Hematopoietic multipotent progenitor cell treated with erythropoietin and hydrocortisone succinate and interleukin-3 and kit ligand, for 6 days (in vitro differentiated cells): ENCODE data around the gene ZDHHC1.

Experiments used
- DNase-seq: peaks from one replicate; pipeline ENCODE4 v3.0.0-alpha.2; 2015

Gene ZDHHC1

DNA sequence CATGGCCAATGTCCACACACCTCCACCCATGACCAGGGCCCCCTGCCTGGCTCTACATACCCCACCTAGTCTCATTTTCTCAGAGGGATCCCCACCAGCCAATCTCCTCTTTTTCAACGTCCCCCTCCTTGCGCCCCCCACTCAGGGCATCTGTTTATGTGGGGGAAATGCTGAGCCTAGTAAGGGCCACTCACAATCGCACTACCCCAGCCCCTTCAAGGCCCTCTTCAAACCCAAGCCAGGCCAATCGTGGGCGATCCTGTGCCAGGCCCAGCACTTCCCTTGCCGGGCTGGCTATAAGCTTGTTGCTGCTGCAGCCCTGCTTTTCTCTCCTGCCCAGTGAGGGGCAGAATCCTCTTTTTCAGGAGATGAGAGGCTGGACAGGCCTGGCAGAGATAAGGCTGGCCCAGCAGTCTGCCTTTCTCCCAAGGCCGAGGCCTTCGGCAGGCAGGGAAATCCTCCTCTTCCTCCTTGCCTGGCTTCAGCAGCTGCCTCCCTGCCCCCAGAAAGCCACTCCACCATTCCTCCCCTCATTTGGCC is 30.8 kb upstream of the ZDHHC1 start:
- DNase-seq = no peak

DNA sequence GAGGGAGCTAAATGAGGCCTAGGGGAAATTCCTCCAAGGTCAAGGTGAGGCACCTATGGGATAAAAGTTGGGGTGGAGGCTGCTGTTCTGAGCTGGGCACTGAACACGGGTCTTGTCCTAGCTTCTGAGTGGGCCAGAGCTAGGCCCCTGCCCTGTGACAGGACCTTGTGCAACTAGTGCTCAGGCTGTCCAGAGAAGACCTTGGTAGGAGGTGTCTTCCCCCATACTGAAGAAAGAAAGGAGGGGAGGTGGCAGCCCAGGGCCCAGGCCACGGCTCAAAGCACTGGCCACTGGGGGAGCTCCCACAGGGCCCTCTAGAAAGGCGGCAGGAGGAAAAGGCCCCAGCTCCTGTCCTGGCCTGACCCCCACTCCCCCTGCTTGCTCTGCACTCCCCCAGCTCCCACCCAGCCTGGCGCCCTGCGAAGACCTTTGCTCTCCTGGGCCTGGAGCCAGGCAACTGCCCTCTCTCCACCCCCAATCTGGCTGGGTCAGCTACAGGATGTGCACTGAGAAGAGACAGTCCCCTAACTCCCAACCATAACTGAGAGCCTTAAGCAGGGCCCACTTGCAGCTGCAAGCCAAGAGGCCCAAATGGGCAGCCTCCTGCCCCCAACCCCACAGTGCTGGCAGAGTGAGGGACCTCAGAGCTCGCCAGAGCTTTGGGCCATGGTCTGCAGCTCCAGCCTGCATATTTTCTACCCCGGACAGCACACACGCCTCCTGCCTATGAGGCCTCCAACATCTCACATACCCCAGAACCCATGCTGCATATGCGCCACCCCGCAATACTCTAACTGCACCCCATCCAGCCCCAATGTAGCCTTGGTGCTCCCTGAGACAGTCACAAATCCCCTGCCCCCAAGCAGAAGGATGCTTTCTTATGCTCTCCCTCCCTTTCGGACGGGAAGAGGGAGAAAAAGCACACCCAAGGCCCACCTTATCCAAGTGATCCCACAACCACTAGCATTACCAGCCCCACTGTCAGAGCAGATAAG is 29.9 kb upstream of the ZDHHC1 start:
- no peak for DNase-seq

DNA sequence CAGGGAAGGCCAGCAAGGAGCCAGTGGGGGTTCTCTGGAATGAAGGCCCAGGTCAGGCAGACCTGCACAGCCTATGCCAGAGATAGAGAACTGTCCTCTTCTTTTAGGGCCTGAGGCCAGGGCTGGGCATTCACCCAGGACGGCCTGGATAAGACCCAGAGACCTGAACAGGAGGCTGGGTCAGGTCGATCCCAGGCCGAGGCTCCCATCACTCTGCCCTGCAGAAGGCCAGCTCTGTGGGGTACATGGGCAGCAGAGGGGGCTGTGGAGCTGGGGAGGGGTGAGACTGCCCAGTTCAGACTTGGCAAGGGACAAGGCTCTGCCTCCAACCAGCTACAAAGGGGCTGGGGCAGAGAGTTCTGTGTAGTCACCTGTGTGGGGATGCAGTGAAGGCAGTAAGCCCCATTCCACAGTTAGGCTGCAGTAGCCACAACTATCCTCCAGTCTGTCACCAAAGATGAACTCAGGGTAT is 29.2 kb upstream of the ZDHHC1 start:
- DNase-seq = no peak

DNA sequence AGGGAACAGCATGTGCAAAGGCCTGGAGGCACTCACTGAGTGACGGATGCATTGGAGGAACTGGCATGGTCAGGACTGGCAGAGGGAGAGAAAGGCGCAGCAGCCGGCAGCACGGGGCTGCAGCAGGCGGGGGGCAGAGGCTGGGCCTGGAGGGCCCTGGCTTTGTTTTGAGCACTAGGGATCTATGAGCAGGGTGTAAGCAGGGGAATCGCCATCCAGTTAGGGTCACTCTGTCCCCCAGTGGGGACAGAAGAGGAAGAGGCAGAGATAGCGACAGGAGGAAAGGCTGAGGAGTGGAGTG is 28.8 kb upstream of the ZDHHC1 start:
- no peak for DNase-seq

DNA sequence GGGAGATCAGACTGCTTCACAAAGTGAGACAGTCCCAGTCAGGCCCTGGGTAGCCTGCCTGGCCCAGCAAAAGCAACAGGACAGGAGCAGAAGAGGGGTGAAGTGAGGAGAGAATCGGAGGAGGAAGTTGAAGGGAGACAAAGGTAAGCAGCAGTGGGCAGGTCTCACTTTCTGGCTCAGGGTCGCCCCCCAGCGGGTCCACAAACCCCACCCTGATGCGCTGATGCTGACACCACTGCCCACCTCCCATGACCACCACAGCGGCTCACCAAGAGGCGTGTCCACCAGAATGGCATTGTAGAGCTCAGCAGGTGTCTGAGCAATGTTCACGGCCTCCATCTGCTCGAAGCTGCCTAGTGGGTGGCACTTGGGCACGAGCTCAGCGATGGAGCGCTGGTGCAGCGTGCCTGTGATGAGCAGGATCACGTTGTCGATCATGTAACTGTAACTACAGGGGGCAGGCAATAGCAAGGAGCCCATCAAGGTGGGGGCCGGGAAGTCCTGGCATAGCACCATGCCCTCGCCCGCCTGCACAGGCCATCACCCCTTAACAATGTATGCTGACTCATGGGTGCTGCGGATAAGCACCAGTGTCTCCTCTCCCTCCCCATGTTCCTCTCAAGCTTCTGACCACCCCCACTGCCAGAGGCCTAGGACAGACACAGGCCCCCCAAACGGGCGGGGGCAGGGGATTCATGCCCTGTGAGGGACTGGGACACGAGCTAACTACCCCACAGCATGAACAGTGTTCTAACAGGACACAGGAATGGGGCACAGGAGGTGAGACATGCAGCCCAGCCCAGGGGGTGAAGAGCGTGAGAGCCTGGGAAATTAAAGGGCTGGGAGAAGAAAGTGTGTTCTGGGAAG is 28.2 kb upstream of the ZDHHC1 start:
- peak; percentile 45 for DNase-seq

DNA sequence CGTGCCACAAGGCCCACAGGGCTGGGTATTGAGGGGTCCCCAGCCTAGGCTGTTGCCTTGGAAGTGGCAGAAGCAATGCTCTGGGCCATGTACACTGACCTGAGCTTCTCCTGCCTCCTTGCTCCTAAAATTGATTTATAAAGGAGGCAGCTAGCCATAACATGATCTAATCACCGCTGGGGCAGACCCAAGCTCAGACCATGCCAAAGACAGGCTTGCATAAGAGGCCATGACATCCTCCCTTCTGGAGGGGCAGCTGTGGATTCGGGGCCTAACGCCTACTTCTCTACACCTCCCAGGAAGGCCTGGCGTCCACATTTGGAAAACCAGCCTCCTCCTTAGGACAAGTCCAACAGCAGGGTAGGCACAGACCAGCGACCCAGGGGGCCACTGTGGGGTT is 27.0 kb upstream of the ZDHHC1 start:
- DNase-seq = no peak

DNA sequence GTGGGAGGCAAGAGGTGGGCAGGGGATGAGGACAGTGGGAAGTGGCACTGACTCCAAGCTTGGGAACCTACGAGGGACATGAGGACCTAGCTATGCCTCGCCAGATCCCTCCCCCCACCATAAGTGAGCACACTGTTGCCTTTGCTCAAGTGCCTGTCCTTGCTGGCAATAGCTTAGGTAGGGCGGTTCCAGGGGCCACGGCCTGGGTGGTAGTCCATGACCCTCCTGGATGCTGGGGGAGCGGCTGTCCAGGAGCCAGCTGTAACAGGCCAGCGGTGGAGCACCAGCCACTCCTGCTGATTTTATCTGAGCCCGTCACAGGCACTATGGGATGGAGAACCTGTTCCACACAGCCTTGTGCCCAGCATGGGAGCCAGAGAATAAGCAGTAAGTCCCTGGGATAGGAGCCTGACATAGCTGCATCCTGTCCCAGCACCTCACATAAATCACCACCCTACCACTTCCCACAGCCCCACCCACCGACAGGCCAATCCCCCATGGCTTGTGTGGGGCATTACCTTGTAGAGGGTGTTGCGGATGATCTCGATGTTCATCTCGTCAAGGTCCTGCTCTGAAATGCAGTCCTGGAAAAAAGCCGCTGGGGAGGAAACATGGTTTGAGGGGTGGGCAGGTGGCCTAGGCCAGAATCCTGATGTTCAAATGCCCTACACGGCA is 26.4 kb upstream of the ZDHHC1 start:
- DNase-seq = no peak

DNA sequence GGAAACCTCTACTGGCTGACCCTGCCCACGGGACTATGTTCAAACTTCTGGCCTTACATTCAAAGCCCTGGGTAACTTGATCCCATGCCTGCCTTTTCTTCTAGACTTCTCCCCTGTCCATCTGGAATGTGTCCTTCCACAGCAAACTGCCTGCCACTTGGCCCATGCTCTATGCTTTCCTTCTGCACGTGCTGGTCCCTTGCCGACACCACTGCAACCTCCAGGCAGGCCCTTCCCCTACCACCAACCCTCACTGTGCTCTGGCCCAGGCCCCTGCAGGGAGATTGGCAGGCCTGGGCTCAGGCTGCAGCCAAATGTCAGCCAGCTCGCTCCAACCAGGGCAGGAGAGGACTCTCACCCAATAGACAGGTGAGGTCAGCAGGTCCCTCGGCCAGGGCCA is 25.6 kb upstream of the ZDHHC1 start:
- DNase-seq = no peak

DNA sequence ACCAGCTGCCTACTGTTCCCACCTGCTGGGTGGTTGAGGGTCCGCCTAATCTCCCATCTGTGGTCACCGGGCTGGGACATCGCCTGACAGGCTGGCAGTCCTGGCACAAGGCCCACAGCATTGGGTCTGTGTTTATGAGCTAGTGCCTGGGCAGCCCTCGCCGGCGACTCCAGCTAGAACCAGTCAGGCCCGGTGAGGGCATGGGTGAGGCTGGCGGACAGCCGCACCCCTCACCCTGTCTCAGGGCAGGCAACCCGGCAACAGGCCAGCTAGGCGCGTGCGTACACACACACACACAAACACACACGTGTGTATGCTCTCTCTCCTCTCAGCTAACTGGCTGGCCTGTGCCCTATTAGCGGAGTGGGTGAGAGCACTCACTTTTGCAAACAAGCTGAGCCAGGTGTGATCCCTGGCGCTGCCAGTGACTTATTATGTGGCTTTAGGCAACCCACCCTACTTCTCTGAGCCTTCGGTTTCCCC is 25.0 kb upstream of the ZDHHC1 start:
- peak; percentile 94 for DNase-seq

DNA sequence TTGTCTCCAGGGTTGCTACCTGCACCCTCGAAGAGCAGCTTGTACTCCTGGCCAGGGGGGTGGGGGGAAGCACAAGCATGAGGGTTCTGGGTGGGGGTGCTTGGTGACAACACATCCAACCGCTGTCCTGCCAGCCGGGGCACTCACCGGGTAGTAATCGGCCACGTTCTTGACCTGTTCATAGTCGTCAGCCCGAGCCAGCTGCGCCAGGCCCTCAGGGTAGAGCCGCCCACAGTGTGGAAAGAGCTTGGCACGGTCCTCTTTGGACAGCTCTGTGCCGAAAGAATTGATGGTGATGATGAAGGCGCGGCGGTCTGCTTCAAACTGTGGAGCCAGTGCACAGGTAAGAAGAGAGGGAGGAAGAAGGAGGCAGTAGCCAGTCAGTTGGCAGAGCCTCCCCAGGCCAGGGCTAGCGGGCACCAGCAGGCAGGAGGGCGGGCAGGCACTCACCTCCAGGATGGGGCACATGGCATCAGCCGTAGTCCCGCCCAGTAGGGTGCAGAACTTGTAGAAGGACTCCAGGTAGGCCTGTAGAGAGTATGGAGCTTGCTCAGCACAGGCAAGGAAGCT is 22.6 kb upstream of the ZDHHC1 start:
- no peak for DNase-seq

DNA sequence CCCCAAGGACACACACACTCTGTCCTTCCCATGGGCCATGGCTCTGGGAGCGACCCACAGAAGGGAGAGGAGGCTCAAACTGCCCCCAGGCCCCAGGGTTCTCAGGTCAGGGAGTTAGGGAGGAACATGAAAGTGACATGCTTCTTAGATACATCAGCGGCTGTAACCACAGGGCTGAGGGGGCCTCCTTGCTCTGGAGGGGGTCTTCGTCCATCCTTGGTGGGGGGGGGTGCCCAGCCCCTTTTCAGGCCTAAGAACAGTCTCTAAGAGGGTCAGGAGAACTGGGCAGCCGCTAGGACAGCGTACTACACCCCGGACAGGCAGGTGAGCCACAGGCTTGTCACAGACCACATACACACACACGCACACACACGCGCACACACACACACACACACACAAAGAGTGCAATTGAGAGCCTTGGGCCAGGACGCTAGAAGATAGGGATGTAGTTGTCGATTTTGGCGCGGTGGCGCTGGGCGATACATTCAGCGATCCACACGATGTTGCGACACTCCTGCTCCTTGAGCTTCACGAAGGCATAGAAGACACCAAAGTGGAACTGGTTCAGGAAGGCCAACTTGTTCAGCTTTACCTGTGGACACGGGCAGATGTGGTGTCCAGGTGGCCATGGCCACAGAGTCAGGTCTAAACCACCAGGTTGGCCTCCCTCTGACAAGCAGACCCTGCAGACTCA is 22.0 kb upstream of the ZDHHC1 start:
- DNase-seq = no peak

DNA sequence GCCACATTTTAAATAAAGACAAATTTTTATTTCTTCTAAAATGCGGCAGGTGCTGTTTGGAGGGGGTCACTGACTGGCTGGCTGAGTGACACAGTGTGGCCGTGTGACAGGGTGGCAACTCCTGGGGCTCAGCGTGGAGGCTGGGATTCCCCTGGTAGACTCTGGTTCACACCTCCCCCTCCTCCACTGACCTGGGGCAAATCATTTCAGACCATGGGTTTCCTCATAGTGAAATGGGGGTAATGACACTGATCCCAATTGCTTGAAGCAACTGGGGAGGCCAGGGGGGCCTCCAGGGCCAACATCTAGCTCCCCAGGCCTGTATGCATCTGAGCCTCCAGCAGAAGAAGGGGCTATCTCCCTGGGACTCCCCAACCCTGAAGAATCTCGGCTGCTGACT is 21.2 kb upstream of the ZDHHC1 start:
- DNase-seq = no peak

DNA sequence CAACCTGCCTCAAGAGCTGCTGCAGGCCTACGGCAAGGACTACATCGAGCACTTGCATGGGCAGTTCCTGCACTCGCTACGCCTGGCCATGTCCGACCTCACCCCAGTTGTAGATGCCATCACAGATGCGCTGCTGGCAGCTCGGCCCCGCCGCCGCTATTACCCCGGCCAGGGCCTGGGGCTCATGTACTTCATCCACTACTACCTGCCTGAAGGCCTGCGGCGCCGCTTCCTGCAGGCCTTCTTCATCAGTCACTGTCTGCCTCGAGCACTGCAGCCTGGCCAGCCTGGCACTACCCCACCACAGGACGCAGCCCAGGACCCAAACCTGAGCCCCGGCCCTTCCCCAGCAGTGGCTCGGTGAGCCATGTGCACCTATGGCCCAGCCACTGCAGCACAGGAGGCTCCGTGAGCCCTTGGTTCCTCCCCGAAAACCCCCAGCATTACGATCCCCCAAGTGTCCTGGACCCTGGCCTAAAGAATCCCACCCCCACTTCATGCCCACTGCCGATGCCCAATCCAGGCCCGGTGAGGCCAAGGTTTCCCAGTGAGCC is 20.4 kb upstream of the ZDHHC1 start:
- no peak for DNase-seq

DNA sequence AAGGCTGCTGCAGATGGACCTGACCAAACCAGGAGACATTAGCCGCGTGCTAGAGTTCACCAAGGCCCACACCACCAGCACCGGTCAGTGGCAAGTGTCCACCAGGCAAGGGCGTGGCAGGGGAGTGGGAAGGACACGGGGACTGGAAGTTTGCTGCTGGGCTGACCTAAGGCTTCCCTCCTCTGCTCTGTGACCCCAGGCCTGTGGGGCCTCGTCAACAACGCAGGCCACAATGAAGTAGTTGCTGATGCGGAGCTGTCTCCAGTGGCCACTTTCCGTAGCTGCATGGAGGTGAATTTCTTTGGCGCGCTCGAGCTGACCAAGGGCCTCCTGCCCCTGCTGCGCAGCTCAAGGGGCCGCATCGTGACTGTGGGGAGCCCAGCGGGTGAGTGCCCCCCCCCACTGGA is 19.5 kb upstream of the ZDHHC1 start:
- no peak for DNase-seq

DNA sequence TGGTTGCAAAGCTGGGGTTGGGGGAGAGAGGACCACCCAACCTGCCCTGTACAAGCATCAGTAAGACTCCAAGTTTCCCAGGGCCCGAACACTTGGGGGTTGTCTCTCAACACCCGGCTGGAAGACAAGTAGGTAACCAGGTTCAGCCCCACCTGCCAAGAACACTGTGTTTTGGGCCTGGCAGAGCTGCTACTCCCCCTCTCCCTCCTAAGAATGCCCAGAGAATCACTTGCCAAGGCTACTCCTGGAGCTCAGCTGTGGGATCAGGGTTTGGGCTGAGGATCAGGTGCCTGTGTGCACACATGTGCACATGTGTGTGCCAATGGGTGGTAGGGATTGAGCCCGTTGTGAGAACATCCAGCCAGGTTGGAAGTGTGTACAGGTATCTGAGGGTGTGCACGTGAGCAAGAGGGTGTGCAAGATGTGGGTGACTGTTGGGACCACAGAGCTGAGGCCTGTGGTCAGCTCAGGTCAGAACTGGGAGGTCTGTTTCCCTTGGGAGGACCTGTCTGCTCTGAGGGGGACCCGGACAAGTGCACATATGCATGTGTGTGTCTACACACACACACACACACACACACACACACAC is 16.9 kb upstream of the ZDHHC1 start:
- no peak for DNase-seq

DNA sequence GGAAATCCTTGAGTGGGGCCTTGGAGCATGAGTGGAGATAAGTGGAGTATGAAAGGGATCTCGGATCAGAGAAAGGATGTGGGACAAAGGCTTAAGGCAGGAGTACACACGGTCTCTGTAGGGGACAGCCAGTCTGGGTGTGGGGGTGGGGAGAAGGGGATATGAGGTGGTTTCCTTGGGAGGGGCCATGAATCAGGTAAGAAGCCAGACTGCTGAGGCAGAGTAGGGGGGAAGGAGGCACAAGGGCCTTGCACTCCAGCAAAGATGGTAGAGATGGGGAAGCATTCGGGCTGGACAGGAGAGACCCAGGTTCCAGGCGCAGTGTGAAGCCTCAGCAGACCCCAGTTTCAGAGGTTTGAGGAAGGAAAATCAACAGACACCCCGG is 16.2 kb upstream of the ZDHHC1 start:
- no peak for DNase-seq

DNA sequence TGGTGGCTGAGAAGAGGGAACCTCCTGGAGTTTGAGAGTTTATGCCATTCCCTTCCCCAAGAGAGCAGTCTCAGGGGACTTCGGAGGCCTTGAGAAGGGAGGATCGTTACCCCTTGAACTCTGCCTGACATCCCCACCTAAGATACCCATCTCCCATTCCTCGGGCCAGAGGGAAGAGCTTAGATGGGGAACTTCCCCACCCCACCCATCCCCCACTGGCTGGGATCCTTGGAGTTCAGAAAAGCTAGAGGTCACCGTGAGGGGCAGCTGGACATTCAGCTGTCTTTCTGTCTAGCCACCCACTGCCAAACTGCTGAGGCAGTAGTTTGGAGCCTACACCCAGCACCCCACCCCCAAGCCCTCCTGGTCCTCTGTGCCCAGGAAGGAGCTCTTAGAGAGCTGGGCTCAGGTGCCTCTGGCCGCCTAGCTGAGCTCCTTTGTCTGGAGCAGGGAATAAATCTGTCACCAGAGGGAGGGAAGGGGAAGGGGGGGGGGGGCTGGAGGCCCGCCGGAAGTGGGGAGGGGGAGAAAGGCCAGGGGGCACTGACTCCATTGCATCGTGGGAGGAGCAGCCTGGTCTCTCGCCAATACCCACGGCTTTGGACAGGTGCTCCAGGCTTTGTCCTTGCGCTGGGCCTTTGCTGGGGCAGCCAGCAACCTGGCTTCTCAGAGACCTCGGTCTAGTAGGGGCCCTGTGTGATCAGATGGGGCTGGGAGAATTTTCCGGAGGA is 15.7 kb upstream of the ZDHHC1 start:
- DNase-seq = no peak

DNA sequence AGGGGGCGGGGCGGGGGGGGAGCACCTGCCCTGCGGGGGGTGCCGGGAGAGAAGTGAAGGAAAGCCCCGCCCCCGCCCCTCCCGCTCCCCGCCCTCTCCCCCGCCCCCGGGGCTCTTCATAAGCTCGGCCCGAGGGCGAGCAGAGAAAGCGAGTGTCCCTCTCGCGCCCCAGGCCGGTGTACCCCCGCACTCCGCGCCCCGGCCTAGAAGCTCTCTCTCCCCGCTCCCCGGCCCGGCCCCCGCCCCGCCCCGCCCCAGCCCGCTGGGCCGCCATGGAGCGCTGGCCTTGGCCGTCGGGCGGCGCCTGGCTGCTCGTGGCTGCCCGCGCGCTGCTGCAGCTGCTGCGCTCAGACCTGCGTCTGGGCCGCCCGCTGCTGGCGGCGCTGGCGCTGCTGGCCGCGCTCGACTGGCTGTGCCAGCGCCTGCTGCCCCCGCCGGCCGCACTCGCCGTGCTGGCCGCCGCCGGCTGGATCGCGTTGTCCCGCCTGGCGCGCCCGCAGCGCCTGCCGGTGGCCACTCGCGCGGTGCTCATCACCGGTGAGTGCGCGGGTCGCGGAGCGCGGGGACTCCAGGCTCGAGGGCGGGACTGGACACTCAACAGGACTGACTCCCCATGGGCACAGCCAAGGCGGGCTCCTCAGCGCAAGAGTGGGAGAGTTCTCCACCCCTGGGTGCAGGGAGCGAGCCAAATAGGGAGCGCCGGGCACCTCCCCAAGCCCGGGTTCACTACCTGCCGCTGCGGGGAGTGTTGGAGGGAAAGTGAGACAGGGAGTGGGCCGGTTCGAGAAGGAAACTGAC is 14.9 kb upstream of the ZDHHC1 start, which contains the start of gene HSD11B2:
Gene HSD11B2 (plus strand): TSS at position 145 of the 798 bp plus-strand sequence. CDS start 128 bp downstream, at position 273.
- peak; percentile 62 for DNase-seq

DNA sequence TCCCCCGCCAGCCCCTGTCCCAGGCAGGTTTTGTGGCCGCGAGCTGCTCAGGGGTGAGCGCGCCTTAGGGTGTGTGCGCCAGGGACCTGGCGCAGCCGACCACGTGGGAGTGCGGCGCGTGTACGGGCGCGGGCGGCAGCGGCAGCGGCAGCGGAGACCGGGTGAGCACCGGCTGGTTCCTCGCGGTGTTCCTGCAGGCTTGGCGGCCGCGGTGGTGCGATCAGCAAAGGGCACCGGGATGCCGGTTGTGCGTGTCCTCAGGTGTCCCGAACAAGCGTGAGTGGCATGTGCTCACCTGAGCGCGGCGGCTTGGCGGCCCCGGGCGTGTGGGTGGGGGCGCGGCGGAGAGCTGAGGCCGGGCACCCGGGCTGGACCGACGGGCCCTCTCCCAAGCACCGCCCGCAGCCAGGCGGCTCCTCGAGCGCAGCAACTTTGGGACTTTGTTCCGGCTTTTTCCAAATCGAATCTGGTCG is 14.3 kb upstream of the ZDHHC1 start:
- DNase-seq = peak; percentile 40
